DMS53 (cell line): Measurements from ENCODE around the gene TRMT44.

ENCODE experiments used
- DNase-seq: peaks from one replicate; lab custom pipeline; 2025; lab: John Stamatoyannopoulos, UW

TRMT44 gene, protein sequence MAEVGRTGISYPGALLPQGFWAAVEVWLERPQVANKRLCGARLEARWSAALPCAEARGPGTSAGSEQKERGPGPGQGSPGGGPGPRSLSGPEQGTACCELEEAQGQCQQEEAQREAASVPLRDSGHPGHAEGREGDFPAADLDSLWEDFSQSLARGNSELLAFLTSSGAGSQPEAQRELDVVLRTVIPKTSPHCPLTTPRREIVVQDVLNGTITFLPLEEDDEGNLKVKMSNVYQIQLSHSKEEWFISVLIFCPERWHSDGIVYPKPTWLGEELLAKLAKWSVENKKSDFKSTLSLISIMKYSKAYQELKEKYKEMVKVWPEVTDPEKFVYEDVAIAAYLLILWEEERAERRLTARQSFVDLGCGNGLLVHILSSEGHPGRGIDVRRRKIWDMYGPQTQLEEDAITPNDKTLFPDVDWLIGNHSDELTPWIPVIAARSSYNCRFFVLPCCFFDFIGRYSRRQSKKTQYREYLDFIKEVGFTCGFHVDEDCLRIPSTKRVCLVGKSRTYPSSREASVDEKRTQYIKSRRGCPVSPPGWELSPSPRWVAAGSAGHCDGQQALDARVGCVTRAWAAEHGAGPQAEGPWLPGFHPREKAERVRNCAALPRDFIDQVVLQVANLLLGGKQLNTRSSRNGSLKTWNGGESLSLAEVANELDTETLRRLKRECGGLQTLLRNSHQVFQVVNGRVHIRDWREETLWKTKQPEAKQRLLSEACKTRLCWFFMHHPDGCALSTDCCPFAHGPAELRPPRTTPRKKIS

DNA sequence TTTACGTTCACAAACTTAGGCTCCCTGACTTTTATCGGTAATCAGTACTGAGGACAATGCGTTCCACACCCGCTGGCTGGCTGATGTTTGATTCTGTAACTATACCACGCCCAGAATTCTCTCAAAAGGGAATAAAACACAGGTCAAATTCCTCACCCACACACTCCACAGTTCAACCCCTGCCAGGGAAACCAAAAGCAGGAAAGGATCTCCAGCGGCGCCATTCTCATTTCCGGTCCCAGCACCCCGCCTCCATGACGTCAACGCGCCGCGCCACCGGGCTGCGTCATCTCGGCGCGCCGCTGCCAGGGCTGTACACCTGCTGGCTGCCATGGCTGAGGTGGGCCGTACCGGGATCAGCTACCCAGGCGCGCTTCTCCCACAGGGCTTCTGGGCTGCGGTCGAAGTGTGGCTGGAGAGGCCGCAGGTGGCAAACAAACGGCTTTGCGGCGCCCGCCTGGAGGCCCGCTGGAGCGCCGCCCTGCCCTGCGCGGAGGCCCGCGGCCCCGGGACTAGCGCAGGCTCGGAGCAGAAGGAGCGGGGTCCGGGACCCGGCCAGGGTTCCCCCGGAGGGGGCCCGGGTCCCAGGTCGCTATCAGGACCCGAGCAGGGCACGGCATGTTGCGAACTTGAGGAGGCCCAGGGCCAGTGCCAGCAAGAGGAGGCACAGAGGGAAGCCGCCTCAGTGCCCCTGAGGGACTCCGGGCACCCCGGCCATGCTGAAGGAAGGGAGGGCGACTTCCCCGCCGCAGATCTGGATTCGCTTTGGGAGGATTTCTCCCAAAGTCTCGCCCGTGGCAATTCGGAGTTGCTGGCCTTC is at the start of gene TRMT44, which contains the start of gene ACOX3:
TSS of gene TRMT44 (plus strand) at position 286 of the 820 bp plus-strand sequence. CDS start at position 332, 46 bp downstream.
TSS of gene ACOX3 (minus strand) at position 232 of the 820 bp plus-strand sequence. CDS start 24,202 bp downstream, outside the sequence.
- peak; percentile 96 for DNase-seq

DNA sequence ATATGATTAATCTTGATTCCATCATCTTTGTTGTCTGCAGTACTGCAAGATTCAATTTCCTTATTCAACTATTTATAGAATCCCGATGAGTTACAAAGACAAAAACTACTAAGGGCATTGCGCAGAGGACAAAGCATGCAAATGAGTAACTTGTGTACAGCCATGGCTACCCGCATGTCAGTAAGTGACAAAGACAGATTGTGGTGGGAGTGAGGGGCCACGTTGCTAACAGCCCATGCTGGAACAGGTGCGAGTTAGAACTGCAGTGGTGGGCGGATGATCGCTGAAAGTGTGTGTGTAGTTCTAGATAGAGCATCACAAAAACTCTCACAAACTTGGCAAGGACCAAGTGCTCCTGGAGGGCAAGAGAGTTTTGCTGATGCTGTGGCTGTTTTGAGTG is 49.5 kb upstream of the TRMT44 start:
- DNase-seq: no peak

DNA sequence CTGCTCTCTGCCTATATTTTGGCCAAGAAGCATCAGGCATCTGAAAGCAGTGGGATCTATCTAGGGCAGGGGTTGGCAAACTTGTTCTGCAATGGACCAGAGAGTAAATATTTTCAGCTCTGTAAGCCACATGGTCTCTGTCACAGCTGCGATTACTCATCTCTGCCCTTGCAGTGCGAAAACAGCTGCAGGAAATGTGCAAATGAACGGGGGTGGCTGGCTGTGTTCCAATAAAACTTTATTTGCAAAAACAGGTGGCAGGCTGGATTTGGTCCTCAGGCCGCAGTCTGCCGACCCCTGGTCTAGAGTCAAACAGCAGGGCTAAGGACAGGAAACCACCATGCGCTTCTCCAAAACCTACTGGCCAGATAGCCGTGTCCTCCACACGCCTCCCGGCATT is 48.6 kb upstream of the TRMT44 start:
- peak; percentile 90 for DNase-seq

DNA sequence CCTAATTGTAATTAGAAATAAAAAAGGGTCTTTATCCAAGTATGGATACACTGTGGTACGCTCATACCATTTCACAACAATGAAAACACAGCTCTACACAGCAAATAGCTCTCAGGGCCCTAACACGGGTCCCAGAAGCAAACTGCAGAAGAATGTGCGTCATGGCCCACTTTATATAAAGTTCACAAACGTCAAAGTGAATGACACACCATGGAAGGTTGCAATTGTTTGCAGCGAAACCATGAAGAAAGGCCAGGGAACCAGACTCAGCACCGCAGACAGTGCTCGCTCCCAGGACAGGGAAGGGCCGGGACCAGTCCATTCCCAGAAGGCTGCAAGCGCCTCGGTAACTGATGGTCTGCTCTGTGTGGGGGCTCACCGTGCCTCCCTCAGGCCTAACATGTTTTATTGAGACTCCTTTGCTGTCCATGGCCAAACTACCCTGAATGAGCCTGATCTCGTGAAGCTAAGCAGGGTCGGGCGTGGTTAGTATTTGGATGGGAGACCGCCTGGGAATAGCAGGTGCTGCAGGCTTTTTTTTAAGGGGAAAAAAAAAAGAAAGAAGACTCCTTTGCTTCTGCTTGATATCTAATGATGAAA is 47.9 kb upstream of the TRMT44 start:
- DNase-seq: peak; percentile 48

DNA sequence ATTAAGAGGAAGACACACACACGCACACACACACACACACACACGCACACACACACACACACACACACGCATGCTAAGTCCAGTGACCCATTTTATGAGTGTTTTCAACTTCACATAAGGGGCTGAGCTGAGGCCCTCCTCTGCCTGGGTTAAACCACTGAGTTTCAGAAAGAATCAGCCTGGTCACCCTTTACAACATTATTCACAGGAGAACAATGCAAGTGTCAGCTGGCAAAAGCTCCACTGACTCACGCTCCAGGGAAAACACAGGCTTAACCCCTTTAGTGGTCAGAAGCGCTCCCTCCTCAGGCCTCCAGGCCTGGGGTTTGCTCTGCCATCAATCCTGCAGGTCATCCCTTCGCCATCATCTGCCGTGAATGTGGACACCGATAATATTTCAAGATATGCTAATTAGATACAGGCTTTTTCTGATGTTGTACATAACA is 47.0 kb upstream of the TRMT44 start:
- peak; percentile 83 for DNase-seq

DNA sequence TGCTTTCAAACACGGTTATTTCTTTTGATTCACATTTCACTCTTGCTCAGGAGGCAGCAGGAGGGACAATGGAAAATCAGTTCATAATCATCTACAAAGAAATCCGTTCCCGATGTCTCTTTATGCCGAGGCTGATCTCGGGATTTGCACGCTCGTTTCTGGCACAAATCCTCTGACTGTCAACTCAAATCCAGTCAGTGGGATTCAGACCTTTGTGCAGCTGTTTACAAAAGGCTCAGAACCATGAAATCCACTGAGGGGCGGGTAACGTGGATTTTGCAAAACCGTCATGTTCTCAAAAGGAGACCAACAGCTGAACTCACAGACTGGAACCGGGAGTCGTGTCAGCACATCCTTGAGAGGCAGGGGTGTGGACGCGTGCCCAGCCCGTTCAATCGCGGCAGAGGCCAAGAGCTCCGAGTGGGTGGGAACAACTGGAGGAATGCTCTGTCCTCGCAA is 46.5 kb upstream of the TRMT44 start:
- peak; percentile 68 for DNase-seq

DNA sequence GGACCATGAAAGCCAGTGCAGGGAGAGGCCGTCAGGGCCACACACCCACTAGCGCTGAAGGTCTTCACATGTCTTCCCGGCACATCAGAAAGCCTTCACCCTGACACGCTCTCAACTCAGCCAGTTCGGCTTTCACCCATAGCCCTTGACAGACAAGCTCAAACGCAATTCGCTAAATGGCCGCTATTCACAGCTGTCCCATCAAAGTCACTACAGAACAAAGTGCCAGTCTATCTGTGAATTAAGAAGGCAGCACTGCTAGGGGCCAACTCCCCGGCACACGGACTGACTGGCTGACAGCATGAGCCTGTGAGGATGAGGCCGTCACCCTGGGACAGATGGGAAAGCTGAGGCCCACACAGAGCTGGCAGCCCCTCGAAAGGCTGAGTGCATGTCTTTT is 45.8 kb upstream of the TRMT44 start:
- DNase-seq: peak; percentile 52

DNA sequence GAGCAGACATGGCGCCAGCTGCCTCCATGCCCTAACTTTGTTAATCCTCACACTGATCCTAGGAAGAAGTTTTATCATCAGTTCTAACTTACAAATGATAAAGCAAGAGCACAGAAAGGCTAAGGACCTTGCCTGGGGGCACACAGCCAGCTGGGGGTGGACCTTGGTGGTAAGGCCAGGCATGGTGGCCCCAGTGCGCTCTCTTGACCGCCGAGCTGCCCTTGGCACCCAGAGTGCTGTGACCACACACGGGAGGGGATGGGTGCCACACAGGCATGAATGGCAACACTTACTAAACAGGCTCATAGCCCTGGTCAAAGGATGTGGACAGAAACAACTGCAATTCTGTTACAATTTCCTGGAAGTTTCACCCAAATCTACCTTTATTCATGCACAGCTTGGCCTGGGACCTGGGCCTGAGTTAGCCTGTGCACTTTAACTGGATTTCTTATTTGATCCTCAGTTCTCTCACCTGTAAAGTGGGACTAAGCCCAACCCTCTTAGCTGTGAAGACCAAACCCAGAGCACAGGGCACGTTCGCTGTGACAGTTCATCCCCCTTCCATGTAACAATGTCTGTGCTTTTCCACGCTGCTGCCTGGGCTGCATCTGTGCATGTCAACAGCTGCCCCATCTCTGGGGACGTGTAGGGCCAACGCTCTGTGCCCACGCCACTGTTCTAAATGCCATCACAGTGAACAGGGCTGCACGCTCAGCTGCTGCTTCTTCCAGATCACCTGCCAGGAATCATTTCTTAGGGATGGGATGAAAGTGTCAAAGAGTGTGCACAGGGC is 44.9 kb upstream of the TRMT44 start:
- no peak for DNase-seq

DNA sequence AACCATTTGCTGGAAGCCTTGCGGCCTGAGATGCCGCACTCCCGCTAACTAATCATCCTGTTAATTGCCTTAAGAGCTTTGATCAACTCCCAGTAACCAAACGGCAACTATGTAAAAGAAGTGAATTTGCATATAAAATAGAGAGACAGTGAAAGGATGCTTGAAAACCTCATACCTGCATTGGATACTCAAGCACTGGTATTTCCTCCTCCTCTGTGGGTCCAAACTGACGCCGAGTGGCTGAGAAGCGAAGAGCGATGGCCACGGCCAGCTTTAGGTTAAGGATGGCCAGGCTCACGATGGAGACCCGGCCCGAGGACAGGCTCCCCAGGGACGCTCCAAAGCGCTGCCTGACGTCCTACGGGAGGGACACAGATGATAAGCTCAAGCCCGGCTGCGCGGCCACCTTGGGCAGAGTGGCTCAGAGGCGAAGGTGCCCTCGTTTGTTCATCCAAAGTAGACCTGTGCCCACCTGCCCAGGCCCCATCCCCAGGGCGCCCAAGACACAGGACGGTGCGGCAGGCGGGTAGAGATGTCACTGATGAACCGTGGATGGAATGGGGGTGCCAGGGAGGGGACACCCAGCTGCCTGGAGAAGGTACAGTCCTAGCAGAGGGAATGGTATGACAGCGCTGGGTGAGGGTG is 43.7 kb upstream of the TRMT44 start:
- no peak for DNase-seq

DNA sequence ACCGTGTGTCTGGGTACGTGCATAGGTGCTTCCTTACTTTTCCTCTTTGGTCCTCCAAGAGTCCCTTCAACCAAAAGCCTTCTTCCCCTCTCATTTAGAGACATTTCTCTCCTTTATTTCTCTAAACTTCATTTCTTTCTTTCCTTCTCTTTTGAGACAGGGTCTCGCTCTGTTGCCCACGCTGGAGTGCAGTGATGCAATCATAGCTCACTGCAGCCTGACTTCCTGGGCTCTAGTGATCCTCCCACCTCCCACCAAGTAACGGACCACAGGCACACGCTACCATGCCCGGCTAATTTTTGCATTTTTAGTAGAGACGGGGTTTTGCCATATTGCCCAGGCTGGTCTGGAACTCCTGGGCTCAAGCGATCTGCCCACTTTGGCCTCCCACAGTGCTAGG is 42.2 kb upstream of the TRMT44 start:
- DNase-seq: no peak

DNA sequence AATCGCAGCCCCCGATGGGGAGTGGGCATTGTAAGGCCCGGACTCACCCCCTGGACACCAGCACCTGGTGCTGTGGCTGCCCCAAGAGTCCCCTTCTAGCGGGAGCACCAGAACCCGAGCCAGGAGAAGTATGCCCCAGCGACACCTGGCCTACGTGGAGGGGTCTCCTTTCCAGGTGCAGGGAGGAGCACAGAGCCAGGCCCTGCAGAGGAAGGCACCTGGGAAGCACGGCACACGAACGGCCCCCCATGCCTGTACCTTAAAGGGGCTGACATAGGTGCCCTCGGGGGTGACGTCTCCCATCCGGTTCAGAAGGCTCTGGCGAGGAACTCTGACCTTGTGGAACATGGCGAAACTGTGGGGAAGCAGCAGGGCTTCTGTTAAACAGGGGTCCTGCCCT is 41.3 kb upstream of the TRMT44 start:
- DNase-seq: no peak

DNA sequence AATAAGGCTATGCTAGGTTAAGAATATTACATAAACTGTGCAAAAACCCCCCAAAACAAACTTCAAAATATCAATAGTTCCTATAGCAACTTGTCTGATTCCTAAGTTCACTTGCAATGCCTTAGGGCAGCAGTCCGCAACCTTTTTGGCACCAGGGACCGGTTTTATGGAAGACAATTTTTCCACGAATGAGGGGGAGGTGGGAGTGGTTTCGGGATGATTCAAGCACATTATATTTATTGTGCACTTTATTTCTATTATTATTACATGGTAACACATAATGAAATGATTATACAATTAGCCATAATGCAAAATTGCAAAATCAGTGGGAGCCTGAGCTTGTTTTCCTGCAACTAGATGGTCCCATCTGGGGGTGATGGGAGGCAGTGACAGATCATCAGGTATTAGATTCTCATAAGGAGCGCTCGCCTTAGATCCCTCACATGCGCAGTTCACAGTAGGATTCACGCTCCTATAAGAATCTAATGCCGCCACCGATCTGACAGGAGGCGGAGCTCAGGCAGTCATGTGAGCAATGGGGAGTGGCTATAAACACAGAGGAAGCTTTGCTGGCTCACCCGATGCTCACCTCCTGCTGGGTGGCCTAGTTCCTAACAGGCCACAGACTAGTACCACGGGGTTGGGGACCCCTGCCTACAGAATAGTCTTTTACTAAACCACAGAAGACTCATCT is 39.8 kb upstream of the TRMT44 start:
- no peak for DNase-seq

DNA sequence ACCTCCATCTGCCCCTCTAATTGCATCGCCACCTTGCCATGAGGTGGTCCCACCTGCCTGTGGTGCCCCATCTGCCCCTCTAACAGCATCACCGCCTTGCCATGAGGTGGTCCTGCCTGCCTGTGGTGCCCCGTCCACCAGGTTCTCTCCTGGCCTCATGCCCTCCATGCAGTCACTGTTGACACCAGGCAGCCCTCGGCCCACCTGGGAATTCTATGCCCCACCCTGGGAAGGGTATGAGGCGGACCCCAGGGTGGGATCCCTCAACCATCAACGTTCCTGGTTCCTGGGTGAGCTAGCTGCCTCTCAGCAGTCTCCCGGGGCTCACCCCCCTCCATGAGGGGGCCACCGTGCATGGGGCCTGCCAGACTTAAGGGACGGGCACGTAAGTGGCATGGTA is 38.9 kb upstream of the TRMT44 start:
- no peak for DNase-seq

DNA sequence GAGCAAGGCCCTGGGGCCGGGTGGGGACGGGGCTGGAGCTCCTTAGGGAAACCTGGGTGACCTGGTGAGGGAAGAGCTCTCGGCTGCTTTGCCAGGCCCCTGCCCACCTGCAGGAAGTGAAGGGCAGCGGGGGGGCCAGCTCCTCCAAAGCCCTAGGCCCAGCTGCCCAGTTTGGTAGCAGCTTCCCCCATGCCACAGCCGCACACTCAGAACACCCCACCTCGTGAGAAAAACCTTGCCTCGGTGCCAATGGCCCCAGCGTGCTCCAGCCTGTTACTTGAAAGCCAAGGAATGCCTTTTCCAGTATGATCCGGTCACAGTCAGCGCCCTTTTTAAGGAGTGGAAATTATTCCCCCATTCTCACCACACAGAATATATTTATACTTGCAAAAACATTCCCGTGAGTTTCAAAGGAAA is 38.4 kb upstream of the TRMT44 start:
- DNase-seq: no peak

DNA sequence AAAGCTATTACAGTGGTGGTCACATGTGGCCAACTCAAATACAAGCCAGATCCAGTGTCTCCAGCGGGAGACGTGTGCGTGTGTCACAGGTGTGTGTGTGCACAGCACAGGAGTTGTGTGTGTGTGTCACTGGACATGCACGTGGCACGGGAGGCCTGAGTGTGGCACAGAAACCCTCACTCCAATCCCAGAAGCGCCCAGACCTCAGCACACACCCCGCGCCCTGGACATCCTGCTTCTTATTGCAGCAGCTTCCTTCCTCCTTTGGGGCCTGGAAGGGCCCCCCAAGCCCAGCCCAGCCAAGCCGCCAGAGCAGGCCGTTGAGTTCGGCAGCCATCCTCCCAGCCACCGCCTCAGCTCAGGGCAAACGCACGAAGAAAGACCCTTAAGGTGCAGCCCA is 37.9 kb upstream of the TRMT44 start:
- no peak for DNase-seq

DNA sequence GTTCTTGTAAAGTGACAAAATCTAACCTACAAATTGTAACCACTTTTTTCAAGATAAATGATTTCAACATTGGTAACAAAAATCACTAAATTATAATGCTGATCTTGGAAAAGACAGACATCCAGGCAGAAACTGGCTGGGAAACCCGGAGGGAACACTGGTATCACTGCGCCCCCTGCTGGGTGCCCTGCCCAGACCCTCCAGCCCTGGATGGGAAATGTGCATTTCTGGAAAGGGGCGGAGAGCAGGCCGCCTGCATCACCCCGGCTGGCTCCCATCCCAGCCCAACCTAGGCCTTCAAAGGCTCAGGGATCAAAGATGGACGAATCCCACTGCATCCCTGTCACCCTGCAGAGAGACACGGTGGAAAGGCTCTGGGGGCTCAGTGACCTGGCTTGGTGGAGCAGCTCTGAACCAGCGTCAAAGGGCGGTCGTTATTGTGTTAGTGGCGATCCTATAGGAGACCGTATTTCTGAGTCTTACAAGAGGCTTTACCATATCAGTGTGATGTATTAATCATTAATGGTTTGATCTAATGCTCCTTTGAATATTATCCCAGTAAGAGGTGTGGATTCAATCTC is 37.3 kb upstream of the TRMT44 start:
- DNase-seq: peak; percentile 89

DNA sequence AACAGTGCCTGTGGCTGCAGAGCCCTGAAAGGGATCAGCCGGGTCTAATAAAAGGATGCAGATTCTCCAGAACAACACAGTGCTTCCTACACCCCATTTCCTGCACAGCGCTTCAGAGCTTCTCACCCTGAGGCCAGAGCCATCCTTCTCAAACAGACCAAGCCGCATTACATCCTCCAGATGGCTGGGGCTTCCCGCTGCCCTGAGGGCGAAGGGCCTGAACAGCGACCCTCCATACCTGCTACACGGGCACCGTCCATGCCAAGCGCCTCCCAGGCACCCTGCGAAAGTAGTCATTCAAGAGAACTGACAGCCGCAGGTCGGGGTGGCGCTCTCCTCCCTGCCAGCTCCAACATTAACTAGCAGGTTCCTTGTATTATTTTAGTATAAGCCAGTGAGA is 36.6 kb upstream of the TRMT44 start:
- no peak for DNase-seq

DNA sequence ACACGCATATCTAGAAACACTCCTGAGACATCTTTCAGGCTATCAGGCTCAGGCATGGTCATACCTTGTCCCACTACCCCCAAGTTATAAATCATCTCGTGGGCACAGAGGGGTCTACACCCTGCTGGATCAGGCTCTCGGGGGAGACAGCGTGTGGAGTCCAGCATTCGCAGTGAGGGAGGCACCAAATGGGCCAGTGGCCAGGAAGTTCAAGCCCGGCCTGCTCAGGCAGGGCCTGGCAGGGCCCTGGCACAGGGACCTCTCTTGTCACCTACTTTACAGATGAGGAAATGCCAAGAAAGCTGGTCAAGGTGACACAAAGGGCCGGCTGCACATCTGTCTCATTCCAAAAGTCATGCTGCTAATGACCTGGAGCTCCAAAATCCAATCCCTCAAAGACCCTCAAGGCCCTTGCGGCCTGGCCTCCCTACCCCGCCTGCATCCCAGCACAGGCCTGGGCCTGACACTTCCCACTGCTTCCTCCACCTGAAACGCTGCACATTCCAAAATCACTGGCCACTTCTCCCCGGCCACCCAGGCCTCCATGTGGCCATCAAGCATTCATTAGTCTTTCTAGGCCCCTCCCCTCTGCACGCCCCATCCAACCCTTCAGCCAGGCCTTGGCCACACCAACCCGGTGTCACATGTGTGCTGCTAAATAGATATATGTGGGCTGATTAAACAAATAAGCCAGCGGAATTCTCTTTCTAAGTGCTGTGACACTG is 35.6 kb upstream of the TRMT44 start:
- no peak for DNase-seq

DNA sequence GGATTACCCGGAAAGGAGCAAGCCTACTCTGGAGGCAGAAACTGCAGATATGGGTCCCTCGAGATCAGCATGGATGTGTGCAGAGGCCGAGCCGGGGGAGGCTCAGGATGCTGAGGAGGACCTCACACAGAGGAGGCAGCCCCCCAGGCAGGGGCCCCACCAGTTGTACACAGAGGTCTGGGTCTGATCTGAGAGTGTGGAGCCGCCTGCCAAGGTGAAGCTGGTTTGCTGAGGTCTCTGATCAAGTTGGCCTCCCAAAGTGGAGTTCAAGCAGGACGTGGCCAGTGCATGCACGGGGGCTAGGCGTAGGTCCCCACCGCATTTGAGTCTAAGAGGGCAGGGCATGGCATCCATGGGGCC is 35.1 kb upstream of the TRMT44 start:
- no peak for DNase-seq
